ENCODE data around the gene OR6C2. TPM values are rescaled to one million over a fixed set of nuclear protein-coding genes. Genes with fewer than 3 reads are reported as not detected.

OR6C2 gene
- total RNA-seq, 1 donor from 2014 or later = not detected

DNA sequence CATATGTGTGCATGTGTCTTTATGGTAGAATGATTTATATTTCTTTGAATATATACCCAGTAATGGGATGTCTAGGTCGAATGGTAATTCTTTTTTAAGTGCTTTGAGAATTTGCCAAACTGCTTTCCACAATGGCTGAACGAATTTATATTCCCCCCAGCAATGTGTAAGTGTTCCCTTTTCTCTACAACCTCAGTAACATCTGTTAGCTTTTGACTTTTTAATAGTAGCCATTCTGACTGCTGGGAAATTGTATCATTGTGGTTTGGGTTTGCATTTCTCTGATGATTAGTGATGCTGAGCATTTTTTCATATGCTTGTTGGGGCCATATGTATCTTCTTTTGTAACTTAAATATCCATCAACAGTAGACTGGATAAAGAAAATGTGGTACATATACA is 57.7 kb downstream of the OR6C2 start:
- DNase-seq = no peak
- H3K36me3 Mint-ChIP-seq (ENCODE audit: low read depth) = no peaks in the 10 kb centered on the region
- H3K27me3 Mint-ChIP-seq = no peaks in the 10 kb centered on the region
- no peaks in the 10 kb centered on the region for H3K9me3 Mint-ChIP-seq
- H3K4me1 Mint-ChIP-seq = no peaks in the 10 kb centered on the region
- no peak overlapping the region for H3K27ac Mint-ChIP-seq
- intact Hi-C loops (cut with micrococcal nuclease) = no loop called here
- H3K4me3 Mint-ChIP-seq = no peak overlapping the region

Other genes with a start within 250 kb of the OR6C2 start
- not detected in 2 replicates for gene OR10A7, start 223.1 kb upstream of the OR6C2 start, total RNA-seq
- not detected in 2 replicates for gene OR6C74, start 199.5 kb upstream of the OR6C2 start, total RNA-seq
- not detected in 2 replicates for gene OR6C6, start 147.5 kb upstream of the OR6C2 start, total RNA-seq
- gene OR6C1, start 129.7 kb upstream of the OR6C2 start, total RNA-seq = not detected in 2 replicates
- not detected in 2 replicates for gene OR6C3, start 113.3 kb upstream of the OR6C2 start, total RNA-seq
- gene OR6C75, start 81.1 kb upstream of the OR6C2 start, total RNA-seq = not detected in 2 replicates
- not detected in 2 replicates for gene OR6C65, start 43.5 kb upstream of the OR6C2 start, total RNA-seq
- not detected in 2 replicates for gene OR6C76, start 17.8 kb upstream of the OR6C2 start, total RNA-seq
- gene OR6C70, start 26.1 kb downstream of the OR6C2 start, total RNA-seq = not detected in 2 replicates
- gene OR6C68, start 48.3 kb downstream of the OR6C2 start, total RNA-seq = not detected in 2 replicates
- gene OR6C4, start 105.5 kb downstream of the OR6C2 start, total RNA-seq = not detected in 2 replicates
- not detected in 2 replicates for gene OR2AP1, start 128.4 kb downstream of the OR6C2 start, total RNA-seq
- gene OR10P1, start 192.8 kb downstream of the OR6C2 start, total RNA-seq = not detected in 2 replicates

All from activated CD4-positive, alpha-beta T cell treated with anti-CD3 and anti-CD28 coated beads, Interleukin-2, amount 10 ng/mL, durations not matched to agents 24 days and 14 days (primary cell).